B cell (primary cell): ENCODE measurements around the gene DRC7.

Source experiments
- EZH2 ChIP-seq: IDR thresholded peaks from 2 replicates; pipeline ENCODE4 v1.6.1; 2012; ENCODE audit warnings: borderline replicate concordance, low read depth, mild to moderate bottlenecking, moderate library complexity, low read length; ENCODE audit not compliant: insufficient read depth, poor library complexity, severe bottlenecking
- TF ChIP-seq, protein P1 (sequence below): fragments of 200-600 bp; IDR thresholded peaks from one replicate; pipeline ENCODE4 v1.8.0; 2022; ENCODE audit warnings: antibody characterized with exemption, mild to moderate bottlenecking

DNA sequence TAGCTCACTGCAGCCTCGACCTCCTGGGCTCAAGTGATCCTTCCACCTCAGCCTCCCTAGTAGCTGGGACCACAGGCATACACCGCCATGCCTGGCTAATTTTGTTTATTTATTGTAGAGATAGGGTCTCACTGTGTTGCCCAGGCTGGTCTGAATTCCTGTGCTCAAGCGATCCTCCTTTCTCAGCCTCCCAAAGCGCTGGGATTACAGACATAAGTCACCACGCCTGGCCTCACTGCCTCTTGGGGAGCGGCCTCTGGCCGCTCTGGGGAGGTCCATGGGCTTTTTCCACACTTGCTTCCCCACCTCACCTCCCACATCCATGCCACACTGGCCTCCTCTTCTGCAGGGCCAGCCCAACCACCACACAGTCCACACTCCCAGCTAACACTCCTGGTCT lies 44.8 kb upstream of the DRC7 start:
- TF ChIP-seq, protein P1, sequence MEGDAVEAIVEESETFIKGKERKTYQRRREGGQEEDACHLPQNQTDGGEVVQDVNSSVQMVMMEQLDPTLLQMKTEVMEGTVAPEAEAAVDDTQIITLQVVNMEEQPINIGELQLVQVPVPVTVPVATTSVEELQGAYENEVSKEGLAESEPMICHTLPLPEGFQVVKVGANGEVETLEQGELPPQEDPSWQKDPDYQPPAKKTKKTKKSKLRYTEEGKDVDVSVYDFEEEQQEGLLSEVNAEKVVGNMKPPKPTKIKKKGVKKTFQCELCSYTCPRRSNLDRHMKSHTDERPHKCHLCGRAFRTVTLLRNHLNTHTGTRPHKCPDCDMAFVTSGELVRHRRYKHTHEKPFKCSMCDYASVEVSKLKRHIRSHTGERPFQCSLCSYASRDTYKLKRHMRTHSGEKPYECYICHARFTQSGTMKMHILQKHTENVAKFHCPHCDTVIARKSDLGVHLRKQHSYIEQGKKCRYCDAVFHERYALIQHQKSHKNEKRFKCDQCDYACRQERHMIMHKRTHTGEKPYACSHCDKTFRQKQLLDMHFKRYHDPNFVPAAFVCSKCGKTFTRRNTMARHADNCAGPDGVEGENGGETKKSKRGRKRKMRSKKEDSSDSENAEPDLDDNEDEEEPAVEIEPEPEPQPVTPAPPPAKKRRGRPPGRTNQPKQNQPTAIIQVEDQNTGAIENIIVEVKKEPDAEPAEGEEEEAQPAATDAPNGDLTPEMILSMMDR = no peak
- no peak for TF ChIP-seq EZH2
